Nasal cavity respiratory epithelium epithelial cell of viscerocranial mucosa (primary cell): Measurements from ENCODE around the gene NAP1L4. TPM values are rescaled to one million over a fixed set of nuclear protein-coding genes. Genes with fewer than 3 reads are reported as not detected.

Source experiments
- total RNA-seq: library from RNA; depleted of rRNA; stranded (reverse); fragments of >200 nt; gene quantifications from 2 replicates; pipeline ENCODE4 v1.2.3, GENCODE V29; 2014

The NAP1L4 gene, protein sequence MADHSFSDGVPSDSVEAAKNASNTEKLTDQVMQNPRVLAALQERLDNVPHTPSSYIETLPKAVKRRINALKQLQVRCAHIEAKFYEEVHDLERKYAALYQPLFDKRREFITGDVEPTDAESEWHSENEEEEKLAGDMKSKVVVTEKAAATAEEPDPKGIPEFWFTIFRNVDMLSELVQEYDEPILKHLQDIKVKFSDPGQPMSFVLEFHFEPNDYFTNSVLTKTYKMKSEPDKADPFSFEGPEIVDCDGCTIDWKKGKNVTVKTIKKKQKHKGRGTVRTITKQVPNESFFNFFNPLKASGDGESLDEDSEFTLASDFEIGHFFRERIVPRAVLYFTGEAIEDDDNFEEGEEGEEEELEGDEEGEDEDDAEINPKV
- 212 and 231 TPM in 2 replicates for total RNA-seq

DNA sequence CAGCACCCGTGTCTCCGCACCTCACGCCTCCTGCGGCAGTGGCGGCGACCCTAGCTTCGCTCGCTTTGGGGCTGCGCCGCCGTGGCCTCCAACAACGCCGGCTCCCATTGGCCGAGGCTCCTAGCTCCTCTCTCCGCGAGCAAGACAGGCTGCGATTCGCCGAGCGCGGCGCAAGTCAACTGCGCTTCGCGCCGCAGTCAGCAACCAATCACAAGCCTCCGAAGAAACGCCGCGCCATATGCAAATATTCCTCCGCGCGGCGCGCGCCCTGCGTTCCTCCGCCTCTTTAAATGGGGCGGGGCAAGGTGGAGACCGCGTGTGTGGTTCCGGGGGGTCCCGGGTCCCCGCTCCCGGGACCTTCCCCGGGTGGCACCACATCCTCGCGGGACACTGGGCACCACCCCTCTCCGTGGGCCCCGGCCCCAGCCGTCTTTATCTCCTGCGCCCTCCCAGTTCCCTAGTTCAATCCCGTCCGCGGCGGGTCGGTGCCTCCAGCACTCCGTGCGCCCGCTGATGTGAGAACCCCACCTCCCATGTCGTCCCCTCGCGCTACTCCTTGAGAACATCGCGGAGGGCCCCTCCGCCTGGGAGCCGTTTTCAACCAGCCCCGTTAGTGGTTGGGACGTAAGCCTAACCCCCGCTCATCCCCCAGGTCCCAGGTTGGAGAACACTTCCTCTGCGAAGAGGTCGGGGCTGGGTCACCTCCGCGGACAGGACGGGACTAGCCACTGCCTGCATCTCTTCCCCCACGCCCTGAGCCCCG, at the start of gene NAP1L4:
Gene NAP1L4, minus strand, starts transcription at position 96 of the 763 bp plus-strand sequence. CDS start 13,109 bp downstream, outside the sequence.

DNA sequence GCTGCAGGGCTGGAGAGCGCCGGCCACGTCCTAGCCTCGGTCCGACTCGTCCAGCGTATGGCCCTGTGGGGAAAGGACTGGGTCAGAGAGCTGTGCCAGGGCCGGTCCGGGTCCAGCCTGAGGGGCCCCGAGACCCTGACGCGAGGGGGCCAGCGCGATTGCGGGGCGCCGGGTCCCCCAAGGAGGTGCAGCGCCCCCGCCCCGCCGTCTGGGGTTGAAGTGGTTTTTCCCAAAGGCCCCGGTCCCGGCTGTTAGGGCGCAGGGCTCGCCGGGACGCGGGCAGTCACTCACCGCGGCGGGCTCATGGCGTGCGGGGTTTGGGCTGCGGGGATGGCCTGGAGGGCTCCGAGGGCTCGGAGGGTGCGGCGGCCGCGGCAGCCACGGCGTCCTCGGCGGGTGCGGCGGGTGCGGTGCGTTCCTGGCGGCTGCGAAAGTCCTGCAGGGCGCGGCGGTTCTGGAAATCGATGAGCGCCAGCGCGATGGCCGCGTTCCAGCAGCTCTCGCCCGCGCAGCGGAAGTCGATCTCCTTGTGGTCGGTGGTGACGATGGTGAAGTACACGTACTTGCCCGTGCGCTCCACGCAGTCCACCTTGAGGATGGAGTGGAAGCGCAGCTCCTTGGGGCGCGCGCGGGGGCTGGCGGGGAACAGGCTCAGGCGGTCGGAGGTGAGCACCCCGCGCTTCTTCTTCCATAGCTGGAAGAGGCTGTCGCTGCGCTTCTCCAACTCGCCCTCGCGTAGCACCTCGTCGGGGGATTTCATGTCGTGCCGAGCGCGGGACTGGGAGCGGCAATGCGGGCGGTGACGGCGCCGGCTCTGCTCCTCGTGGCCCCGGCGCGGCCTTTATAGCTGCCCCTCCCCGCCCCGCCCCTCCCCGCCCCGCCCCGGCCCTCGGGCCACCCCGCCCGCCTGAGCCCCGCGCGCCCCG, 63.3 kb downstream of the NAP1L4 start, which contains the start of gene PHLDA2:
Gene PHLDA2, minus strand, starts transcription at position 816 of the 926 bp plus-strand sequence. Its CDS starts 56 bp downstream, at position 760.

Other genes with a start within 250 kb of the NAP1L4 start
- gene CDKN1C, start 106.6 kb downstream of the NAP1L4 start, total RNA-seq: 3.4 and 10.3 TPM in 2 replicates
- gene PHLDA2, start 62.9 kb downstream of the NAP1L4 start, total RNA-seq: 9.9 and 22.9 TPM in 2 replicates
- gene CARS1, start 65.1 kb upstream of the NAP1L4 start, total RNA-seq: 122 and 124 TPM in 2 replicates
- gene OSBPL5, start 173.0 kb upstream of the NAP1L4 start, total RNA-seq: 5.8 and 68.2 TPM in 2 replicates
- gene MRGPRG, start 226.5 kb upstream of the NAP1L4 start, total RNA-seq: not detected in 2 replicates
- gene MRGPRE, start 240.1 kb upstream of the NAP1L4 start, total RNA-seq: not detected in 2 replicates